Dermis blood vessel endothelial cell (primary cell): ENCODE data around the gene CTSH. TPM values are rescaled to one million over a fixed set of nuclear protein-coding genes. Genes with fewer than 3 reads are reported as not detected.
A peak's percentile ranks its signal among the peaks of the same experiment; 100 is the strongest.

Experiments
- DNase-seq: peaks from one replicate; pipeline ENCODE4 v3.0.0; 2010
- total RNA-seq: library from RNA; depleted of rRNA; stranded (reverse); fragments of >200 nt; gene quantifications from 2 replicates; pipeline ENCODE4 v1.2.3, GENCODE V29; 2014

The CTSH gene
- total RNA-seq, result 25.0 and 50.2 TPM in 2 replicates

DNA sequence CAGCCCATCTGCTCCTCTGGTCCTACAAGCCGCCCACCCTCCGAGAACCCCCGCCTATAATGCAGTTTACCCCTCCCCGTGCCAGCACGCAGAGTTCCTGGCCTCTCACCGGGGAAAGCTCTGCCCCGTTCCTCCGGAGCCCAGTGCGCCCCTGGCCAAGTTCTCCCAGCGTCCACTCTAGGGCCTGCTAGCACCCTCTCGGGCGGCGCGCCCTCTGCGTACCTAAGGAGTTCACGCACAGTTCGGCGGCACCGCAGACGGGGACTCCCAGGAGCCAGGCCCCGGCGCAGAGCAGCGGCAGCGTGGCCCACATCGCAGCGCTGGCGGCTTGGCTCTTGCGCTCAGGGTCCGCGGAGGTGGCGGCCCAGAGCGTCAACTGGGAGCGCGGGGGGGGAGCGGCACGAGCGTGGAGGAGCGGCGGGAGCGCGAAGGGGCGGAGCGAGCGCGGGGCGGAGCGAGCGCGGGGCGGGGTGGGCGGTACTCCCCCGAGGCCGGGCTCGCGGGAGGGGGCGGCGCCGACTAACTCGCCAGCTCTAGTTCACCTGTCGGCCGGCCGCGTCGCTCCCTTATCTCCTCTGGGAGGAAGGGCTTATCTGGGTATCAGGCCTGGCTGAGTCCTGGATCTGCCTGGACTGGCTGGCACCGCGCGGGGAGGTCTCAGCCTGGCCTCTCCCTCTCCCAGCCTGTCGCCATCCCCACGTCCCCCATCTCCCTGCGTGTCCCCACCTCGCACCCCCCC is at the start of gene CTSH:
Gene CTSH (minus strand): TSS at position 378 of the 739 bp plus-strand sequence. CDS start 65 bp downstream, at position 313.
- DNase-seq, result peak; percentile 70

- no peak for DNase-seq
Measured at GRCh38 chr15:78993931-78994530, 49.2 kb upstream of the CTSH start.

- no peak for DNase-seq
Measured at GRCh38 chr15:78993257-78993930, 48.5 kb upstream of the CTSH start.

DNA sequence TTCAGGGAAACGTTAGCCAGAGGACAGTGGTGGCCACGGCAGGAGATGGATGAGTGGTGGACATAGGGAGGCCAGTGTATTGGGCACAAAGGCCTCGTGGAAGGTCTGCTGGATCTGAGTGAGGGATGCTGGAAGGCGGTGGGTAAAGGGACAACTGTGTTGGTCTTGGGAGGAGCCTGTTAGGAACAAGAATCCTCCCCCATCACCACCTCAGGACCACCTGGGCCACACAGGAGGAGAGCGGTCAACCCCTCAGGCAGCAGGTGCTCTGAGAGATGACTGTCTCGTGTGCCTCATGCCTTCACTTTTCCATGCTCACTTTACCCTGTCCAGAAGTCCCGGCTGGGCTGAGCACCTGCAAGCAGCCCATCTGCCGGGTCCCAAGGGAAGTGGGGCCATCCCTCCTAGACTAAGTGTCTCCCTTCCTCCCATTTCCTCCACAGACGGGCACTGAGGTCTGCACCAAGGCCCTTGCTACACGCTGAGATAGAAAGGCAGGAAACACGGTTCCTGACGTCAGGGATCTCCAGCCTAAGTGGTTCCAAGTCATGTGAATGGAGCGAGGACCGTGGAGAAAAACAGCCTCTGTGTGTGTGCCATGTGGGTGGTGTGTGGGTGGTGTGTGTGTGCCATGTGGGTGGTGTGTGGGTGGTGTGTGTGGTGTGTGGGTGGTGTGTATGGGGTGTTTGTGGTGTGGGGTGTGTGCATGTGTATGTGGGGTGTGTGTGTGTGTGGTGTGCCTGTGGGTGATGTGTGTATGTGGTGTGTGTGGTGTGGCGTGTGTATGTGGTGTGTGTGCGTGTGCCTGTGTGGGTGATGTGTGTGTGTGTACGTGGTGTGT is 47.8 kb upstream of the CTSH start:
- peak; percentile 88 for DNase-seq

- DNase-seq, result no peak
Measured at GRCh38 chr15:78991879-78992278, 47.0 kb upstream of the CTSH start.

GRCh38 chr15:78991476-78991875 is 46.6 kb upstream of the CTSH start:
- DNase-seq, result no peak

GRCh38 chr15:78990278-78990677 is 45.4 kb upstream of the CTSH start:
- DNase-seq, result no peak

DNA sequence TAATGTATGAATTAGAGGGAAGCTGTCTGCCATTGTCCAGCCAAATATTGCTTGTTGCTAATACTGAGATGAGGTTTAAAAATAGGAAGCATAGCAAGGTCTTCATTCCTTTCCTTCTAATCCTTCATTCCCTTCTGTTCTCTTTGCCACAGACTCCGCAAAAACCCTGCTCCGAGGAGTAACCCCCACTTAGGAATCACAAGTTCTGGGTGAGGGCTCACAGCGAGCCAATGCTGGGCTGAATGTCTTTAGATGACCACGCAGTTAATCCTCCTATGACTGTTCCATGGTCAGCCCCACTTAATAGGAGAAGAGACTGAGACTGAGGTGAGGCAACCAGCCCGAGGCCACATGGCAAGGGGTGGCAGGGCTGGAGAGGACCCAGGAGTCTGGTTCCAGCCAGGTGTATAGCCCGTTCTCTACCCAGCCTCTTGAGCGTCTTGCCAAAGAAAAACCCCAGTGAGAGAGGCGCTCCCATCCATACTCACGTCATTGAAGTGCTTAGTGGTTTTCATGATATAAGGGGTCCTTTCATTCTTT is 44.9 kb upstream of the CTSH start:
- no peak for DNase-seq

DNA sequence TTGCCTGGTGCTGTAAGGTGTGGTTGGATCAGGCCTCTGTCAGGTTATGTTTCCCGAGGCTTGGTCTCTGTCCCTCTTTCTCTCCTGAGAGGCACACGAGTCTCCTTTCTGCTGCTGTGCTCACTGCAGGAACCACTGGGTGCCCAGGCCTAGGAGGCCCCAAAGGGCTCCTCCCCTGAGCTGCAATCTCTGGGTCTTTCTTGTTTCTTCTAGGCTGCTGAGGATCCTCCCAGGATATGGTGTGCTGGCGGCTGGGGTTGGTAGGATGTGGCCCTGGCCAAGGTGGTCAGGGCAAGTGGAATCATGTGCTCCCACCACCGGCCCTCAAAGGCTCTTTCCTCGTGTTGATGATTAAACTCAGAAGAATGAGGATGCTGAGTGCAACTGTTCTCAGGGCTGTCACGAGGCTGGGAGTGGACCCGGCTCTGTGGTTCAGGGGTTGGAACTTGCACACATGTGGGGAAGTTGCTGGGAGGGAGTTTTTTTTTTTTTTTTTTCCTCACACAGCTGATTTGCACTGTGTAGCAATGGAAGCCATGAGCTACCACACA is 43.6 kb upstream of the CTSH start:
- DNase-seq, result peak; percentile 97

GRCh38 chr15:78987556-78988360 is 42.9 kb upstream of the CTSH start:
- peak; percentile 60 for DNase-seq

GRCh38 chr15:78985859-78986475 is 41.1 kb upstream of the CTSH start:
- no peak for DNase-seq

DNA sequence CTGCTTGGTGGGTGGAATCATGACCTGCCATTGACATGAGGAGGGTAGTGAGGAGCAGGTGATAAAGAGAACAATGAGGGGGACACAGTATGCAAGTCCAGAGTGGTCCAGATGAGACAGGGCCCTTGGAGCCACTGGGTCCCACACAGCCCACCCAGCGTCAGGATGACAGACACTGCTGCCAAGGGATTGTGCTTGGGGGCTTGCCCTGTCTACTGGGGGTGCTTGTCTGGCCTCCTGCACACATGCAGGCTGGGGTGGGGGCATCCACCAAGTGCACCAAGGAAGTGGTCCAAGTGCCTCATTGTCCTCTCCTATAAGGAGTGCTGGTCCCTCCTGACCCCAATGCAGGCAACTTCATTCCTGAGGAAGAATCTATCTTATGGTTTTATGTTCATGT is 39.2 kb upstream of the CTSH start:
- no peak for DNase-seq

GRCh38 chr15:78983146-78983918 is 38.5 kb upstream of the CTSH start:
- no peak for DNase-seq

GRCh38 chr15:78982736-78983135 is 37.9 kb upstream of the CTSH start:
- no peak for DNase-seq

DNA sequence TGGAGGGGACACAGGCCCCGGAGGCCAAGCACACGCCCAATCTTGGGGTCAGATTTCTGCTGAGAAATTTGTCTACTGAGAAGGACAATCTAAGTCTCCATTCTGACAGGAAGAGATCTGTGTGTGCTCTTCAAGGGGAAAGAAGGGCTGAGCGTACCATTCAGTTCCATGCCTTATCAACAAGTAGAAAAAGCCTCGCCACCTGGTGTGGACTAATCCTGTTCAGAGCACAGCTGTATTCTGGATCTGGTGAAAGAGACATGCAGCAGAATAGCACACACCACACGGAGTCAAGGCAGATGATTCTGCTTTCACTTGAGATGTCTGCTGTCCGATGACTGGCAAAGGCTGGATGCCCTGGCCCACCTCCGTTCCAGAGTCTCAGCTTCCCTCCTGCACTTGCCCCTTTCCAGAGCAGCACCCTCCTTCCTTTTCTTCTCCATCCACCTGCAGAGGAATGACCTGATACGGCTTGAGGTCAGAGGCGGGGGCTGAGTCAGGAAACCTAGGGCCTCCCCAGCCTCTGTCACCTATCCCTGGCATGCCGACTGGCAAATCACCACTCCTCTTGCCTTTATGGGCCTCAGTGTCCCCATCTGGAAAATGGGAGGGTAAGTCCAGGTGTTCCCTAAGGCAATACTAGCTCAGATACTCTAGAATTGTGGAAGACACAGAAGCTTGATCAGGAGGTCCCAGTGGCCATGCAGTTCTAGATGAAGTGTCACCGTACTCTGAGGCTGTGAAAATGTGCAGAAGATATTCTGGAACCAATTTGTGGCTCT is 36.9 kb upstream of the CTSH start:
- DNase-seq, result no peak

DNA sequence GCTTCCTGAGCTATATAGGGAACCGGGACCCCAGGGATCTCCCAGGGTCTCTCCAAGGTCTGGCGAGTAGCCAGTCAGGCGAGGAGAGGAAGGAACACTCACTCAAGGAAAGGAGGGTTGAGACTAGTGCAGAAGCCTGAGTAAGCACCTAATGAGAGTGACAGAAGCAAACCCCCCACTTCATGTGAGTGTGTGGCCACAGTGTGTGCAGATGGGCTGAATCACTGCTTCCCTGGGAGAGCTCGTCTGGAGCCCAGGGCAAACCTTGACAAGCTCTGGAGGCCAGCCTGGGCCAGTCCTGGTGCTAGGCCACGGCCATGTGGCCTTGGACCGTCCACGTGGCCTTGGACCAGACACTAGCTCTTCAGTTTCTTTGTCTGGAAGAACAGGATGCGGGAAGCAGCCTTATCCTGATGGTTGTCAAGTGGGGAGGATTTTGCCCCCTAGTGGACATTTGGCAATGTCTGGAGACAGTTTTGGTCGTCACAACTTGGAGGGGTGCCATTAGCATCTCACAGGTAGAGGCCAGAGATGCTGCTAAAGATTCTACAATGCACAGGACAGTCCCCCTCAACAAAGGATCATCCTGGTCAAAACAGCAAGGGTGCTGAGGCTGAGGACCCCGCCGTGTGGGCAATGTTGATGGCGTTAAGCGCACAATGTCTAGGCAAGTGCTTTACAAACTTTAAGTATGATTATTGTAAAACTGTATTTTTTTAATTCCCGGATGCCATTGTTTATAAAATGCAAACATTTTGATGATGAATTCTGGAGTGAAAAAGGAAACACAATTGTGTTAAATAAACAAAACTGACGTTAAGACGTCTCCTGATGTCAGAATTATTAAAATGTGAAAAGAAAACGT is 34.8 kb upstream of the CTSH start:
- peak; percentile 87 for DNase-seq

DNA sequence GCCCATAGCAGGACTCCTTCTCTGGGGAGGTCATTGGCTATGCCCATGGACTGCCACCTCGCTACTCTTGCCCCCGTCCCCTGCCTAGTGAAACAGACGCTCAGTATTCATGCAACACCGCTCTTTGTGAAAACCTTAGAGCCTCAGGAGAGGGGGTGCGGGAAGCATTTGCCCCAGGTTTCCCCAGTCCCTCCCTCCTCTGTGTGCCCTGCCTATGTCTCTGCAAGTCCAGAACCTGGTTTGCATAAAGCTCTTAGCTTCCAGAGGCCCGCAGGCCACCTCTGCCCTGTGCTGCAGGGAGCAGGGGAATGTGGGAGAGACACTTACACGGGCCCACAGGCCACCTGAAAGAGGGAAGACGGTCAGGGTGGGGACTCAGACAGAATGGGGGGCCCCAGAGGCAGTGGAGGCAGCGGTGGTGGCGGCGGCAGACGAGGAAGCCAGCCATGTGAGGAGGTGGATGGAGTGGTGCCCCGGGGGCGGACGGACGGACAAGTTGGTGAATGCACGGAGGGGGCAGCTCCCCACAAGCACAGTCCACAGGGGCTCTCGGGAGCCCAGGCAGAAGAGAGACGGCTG is 33.8 kb upstream of the CTSH start:
- no peak for DNase-seq
